HPDE6-E6E7 (cell line): ENCODE data around the gene NECAB3.

Experiments
- DNase-seq: peaks from one replicate; pipeline ENCODE4 v3.0.0; 2011; ENCODE audit warnings: missing footprints; ENCODE audit errors: extremely low spot score

Gene NECAB3

DNA sequence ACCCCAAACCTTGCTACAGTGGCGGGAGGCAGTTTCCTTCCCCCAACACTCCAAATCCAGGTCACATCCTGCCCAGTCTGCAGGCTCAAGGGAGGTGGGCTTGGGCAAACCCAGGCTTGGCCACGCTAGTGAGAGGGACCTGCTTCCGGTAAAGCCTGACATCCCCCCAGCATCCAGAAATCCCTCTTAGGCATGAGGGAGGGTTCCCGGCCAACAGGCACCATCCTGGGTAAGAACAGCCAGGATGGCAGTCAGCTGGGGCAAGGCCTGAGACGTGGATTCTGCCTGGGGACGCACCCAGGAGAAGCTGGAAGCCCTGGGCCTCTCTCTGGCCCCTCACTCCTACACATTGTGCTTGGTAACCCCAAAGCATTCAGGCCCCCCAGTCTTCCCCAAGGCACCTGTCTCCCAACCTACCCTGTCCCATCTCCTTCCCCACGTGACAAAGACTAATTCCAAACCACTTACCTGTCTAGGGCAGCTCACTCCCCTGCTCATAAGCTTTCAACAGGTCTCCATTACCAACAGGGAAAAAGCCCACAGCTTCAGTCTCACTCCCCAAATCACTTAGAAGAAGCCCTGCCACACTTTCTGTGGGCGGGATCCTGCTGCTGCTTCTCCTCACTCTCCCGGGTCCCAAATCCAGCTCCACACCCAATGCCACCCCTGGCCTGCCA is 10.0 kb downstream of the NECAB3 start:
- no peak for DNase-seq

- DNase-seq: peak; percentile 92
Measured at GRCh38 chr20:33663161-33664084, 10.8 kb downstream of the NECAB3 start.

GRCh38 chr20:33662172-33662571 is 12.1 kb downstream of the NECAB3 start, which contains the start of gene C20orf144:
Gene C20orf144 (plus strand): TSS chr20:33662327. CDS start chr20:33662346, 19 bp downstream.
- no peak for DNase-seq

DNA sequence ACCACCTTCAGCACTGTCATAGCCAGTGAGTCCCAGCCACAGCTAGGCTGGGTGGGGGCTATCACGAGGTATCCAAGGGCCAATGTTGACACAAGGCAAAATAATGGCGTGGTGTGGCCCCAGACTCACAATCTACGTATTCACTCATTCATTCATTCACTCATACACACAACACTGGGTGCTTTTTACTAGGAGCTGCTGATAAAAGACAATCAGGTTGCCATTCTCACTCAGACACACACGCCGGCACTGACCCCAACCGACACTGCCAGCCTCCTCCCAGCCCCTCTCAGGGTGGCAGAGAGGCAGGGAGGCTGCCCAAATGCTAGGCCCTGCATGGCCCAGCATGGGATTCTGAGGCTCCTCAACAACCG is 13.6 kb downstream of the NECAB3 start:
- DNase-seq: no peak

- DNase-seq: no peak
Measured at GRCh38 chr20:33660035-33660684, 14.1 kb downstream of the NECAB3 start.

- no peak for DNase-seq
Measured at GRCh38 chr20:33659341-33660034, 14.7 kb downstream of the NECAB3 start.

- no peak for DNase-seq
Measured at GRCh38 chr20:33658929-33659328, 15.3 kb downstream of the NECAB3 start.

DNA sequence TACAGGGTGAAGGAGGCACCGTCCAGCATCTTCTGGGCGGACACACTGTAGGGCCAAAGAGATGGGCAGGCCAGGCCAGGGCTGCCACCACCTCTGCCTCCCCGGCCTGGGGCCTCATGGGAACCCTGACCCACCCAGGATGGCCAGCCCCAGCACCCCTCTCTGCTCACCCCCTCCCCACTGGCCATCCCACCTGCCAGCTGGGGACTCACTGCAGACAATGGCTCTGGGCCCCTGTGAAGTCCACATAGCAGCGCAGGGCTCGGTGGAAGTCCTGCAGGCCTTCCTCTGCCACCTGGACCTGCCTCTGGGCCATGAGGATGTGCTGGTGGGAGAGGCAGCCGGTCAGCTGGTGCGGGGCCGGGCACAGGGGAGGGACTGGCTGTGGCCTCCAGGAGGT is 15.7 kb downstream of the NECAB3 start:
- DNase-seq: no peak

GRCh38 chr20:33657704-33658095 is 16.5 kb downstream of the NECAB3 start:
- DNase-seq: no peak

GRCh38 chr20:33656783-33657703 is 17.2 kb downstream of the NECAB3 start:
- DNase-seq: no peak

DNA sequence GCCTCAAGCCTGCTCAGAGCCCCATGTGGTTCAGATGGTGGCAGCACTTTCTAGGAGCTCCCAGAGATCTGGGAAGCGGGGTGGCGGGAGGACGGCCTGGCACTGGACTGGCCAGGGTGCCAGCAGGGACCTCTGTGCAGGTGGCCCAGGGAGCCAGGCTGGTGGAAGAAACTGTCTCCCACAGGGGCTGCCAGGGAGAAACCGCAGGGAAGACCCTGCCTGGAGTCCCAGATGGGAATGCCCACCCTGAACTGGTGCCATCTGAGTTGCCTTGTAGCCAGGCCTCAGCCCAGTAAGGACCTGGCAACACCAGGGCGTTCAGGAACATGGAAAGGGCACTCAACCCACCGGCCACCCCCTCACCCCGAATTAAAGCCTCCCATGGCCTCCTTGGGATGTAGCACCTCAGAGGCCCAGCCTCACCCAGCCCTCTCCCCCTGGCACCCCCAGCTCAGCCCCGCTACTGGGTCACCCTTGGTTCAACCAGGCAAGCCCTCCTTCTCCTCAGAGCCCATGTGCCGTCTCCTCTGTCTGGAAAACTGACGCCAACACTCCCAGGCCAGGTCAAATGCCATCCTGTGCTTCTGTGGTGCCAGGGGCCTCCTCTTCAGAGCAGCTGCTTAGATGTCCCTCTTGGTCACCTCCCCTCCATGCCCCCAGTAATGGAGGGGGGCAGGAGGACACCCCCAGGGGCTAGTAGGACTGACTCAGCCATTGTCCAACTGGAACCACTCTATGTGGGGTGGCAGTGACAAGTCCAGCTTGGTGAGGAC is 18.0 kb downstream of the NECAB3 start:
- no peak for DNase-seq

DNA sequence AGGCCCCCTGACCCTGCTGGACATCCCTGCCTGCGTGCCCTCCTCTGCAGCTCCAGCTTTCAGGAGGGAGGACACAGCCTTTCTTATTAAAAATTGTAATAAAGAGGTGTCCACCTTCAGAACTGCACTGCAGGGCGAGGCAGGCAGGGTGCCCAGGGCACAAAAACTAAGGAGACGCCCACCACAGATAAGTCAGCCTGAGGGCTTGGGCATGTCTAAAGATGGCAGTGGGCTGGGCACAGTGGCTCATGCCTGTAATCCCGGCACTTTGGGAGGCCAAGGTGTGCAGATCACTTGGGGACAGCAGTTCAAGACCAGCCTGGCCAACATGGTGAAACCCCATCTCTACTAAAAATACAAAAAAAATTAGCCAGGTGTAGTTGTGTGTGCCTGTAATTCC is 19.1 kb downstream of the NECAB3 start:
- no peak for DNase-seq

- no peak for DNase-seq
Measured at GRCh38 chr20:33654680-33655161, 19.5 kb downstream of the NECAB3 start.

GRCh38 chr20:33653900-33654596 is 20.2 kb downstream of the NECAB3 start:
- peak; percentile 71 for DNase-seq

DNA sequence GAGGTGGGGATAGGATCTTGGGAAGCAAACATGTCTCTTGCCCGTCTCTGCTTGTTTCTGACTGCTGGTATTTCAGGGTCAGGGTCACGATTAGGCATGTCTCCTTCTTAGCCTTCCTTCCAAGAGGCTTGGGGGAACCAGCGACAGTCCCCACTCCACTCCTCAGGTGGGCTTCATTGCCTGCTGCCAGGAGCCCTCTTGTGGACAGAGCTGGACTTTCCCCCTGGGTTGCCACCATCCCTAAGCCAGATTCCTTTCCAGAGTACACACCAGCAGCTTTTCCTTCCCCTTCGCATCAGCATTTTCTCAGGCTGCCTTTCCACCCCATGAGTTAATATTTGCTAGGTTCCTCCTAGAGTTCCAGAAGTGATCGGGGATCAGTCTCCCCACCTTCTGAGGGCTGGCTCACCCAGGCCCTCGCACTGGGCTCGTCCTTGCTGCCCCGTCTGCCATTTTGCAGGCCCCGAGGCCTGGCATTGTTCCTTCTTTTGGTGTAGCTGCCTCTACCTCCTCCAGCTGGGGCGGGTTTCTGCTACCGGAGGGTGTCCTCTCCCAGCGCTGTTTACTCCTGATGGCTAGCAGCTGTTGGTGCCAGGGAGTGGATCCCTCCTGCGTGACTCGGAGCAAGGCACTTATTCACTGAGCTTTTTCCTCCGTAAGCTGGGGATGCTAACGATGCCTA is 20.9 kb downstream of the NECAB3 start:
- DNase-seq: peak; percentile 90

- no peak for DNase-seq
Measured at GRCh38 chr20:33651562-33652048, 22.6 kb downstream of the NECAB3 start.

GRCh38 chr20:33650753-33651561 is 23.3 kb downstream of the NECAB3 start:
- peak; percentile 89 for DNase-seq
